WI38 (cell line): ENCODE data around the gene CEACAM5.
"Not testable (repeated sequence)": the region's sequence is repeated elsewhere in the genome, so short reads cannot be mapped to it uniquely, and the experiment has no call there.

Experiments
- H3K4me3 ChIP-seq: 2 replicates; pipeline ENCODE4 v1.5.1; 2011; ENCODE audit warnings: low read depth, mild to moderate bottlenecking, control low read depth, low read length
- TF ChIP-seq, protein P1 (sequence below): IDR thresholded peaks from 2 replicates; pipeline ENCODE4 v1.5.1; 2012; ENCODE audit warnings: low read depth, mild to moderate bottlenecking, control low read depth, low read length

CEACAM5 gene

GRCh38 chr19:41740415-41741243, 32.2 kb downstream of the CEACAM5 start:
- H3K4me3 ChIP-seq = no peak overlapping the region
- TF ChIP-seq, protein P1, sequence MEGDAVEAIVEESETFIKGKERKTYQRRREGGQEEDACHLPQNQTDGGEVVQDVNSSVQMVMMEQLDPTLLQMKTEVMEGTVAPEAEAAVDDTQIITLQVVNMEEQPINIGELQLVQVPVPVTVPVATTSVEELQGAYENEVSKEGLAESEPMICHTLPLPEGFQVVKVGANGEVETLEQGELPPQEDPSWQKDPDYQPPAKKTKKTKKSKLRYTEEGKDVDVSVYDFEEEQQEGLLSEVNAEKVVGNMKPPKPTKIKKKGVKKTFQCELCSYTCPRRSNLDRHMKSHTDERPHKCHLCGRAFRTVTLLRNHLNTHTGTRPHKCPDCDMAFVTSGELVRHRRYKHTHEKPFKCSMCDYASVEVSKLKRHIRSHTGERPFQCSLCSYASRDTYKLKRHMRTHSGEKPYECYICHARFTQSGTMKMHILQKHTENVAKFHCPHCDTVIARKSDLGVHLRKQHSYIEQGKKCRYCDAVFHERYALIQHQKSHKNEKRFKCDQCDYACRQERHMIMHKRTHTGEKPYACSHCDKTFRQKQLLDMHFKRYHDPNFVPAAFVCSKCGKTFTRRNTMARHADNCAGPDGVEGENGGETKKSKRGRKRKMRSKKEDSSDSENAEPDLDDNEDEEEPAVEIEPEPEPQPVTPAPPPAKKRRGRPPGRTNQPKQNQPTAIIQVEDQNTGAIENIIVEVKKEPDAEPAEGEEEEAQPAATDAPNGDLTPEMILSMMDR = no peak

GRCh38 chr19:41741244-41741554, 32.8 kb downstream of the CEACAM5 start:
- H3K4me3 ChIP-seq = no peak overlapping the region
- TF ChIP-seq, protein P1 = no peak

- TF ChIP-seq, protein P1 = no peak
- no peak overlapping the region for H3K4me3 ChIP-seq
Measured at GRCh38 chr19:41744850-41745249, 36.4 kb downstream of the CEACAM5 start.

DNA sequence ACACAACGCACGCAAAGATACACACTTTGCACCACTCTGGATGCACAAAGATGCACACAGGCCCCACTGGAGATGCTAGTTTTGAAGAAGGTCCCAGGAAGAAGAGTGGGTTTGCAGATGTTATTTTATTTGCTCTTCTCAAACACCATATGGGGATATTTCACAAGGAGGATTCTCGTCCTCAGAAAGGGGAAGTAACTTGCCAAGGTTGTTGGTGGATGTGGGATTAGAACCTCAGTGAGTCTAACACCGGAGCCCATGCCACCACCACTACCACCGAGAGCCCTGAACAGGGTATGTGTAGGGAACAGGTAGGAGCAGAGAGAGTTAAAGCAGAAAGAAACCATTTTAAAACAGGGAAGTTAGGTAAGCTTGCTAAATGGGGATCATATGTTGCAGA, 37.3 kb downstream of the CEACAM5 start:
- H3K4me3 ChIP-seq = no peak overlapping the region
- TF ChIP-seq, protein P1 = no peak

- H3K4me3 ChIP-seq = no peak overlapping the region
- TF ChIP-seq, protein P1 = 0 out of 2 replicates have a peak, but pooled peaks have one; percentile 35
Measured at GRCh38 chr19:41746593-41747227, 38.3 kb downstream of the CEACAM5 start.

GRCh38 chr19:41748012-41748411, 39.6 kb downstream of the CEACAM5 start:
- TF ChIP-seq, protein P1 = no peak
- no peak overlapping the region for H3K4me3 ChIP-seq

GRCh38 chr19:41750248-41751134, 42.1 kb downstream of the CEACAM5 start:
- not testable (repeated sequence) for H3K4me3 ChIP-seq
